Aorta (tissue), 5 donors: ENCODE data around the gene MRPL12. TPM values are rescaled to one million over a fixed set of nuclear protein-coding genes. Genes with fewer than 3 reads are reported as not detected.
A peak's percentile ranks its signal among the peaks of the same experiment; 100 is the strongest.

ENCODE experiments used
- ATAC-seq: fragments of 200-7000 bp; cut with Tn5 transposase; one replicate; pipeline ENCODE4 v1.9.1; 2022; ENCODE audit warnings: moderate library complexity; ENCODE audit not compliant: low FRiP score
- DNase-seq, 2 donors: peaks; one replicate each; pipeline ENCODE4 v3.0.0-alpha.2; 2020
- H3K27ac ChIP-seq, 2 donors: one replicate each; pipeline ENCODE4 v1.5.1; 2013; ENCODE audit warnings: low read length in 2 of 2, mild to moderate bottlenecking in 2 of 2, moderate library complexity in 2 of 2, control low read depth in 1 of 2, inconsistent platforms in 1 of 2, low read depth in 1 of 2
- H3K27me3 ChIP-seq, 2 donors: one replicate each; pipeline ENCODE4 v1.6.1; 2013; ENCODE audit warnings: control low read depth in 1 of 2, low read length in 1 of 2, mild to moderate bottlenecking in 1 of 2, moderate library complexity in 1 of 2; ENCODE audit not compliant: insufficient read depth in 2 of 2, control insufficient read depth in 1 of 2
- H3K36me3 ChIP-seq, 2 donors: one replicate each; pipeline ENCODE4 v1.6.1; 2013; ENCODE audit warnings: control low read depth in 1 of 2, low read length in 1 of 2, mild to moderate bottlenecking in 1 of 2; ENCODE audit not compliant: insufficient read depth in 2 of 2, control insufficient read depth in 1 of 2
- H3K4me1 ChIP-seq, 2 donors: one replicate each; pipeline ENCODE4 v1.6.1; 2013; ENCODE audit warnings: low read length in 2 of 2, control low read depth in 1 of 2, mild to moderate bottlenecking in 1 of 2, moderate library complexity in 1 of 2; ENCODE audit not compliant: insufficient read depth in 2 of 2, control insufficient read depth in 1 of 2
- H3K4me3 ChIP-seq, 2 donors: one replicate each; pipeline ENCODE4 v1.5.1; 2013; ENCODE audit warnings: low read length in 2 of 2, control low read depth in 1 of 2, mild to moderate bottlenecking in 1 of 2
- H3K9me3 ChIP-seq: one replicate; pipeline ENCODE4 v1.6.1; 2013; ENCODE audit warnings: mild to moderate bottlenecking, low read length; ENCODE audit not compliant: control insufficient read depth
- WGBS, 2 donors: extraction: QIAGEN DNeasy Blood & Tissue Kit; methylation state at CpG; one replicate each; pipeline ENCODE4 v1.1.7; 2013; 5-methylcytosine and 5-hydroxymethylcytosine counted together
- intact Hi-C, 2 donors: fragments of 100-400 bp; cut with DNase I; formaldehyde crosslinking; loops; one replicate each; pipeline versions ENCODE4 v1.14.2 to v1.15.0; 2022
- polyA plus RNA-seq, 2 donors: library from polyadenylated mRNA; stranded (reverse); fragments of 200-250 nt; gene quantifications; one replicate each; pipeline ENCODE4 v1.2.3, GENCODE V29; 2013
- total RNA-seq, 2 donors: library from RNA; stranded (reverse); fragmentation: NEBNext Ultra II Directional; extraction: Animal tissue kit (Norgen Biotek cat#: 25700); gene quantifications; one replicate each; pipeline ENCODE4 v1.2.1, GENCODE V29; 2021
- donor health status: healthy with polysubstance abuse.
- donor health status: Bipolar disorder and iron deficiency.
- donor health status: DM: no; HTN: no; CAD: no.
- donor health status: DM: no; HTN: no; CAD: no.
- donor health status: DM: yes; HTN: yes; CAD: no.

Gene MRPL12
- total and polyA plus RNA-seq, 4 donors: 21.1 to 57.7 (median 33.6) TPM

DNA sequence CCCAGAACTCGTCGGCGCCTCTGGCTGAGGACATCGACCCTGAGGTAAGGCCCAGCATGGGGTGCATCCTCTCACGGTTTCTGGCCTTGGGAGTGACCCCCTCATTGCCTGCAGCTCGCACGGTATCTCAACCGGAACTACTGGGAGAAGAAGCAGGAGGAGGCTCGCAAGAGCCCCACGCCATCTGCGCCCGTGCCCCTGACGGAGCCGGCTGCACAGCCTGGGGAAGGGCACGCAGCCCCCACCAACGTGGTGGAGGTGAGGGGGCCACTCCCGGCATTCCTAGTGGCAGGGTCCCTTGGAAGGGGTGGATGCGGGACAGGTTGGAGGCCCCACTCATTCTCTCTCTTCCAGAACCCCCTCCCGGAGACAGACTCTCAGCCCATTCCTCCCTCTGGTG is 8.4 kb upstream of the MRPL12 start:
- peaks cover 5 to 7% of the 10 kb centered on the region in 2 donors for H3K36me3 ChIP-seq
- 91 to 92% methylated on average over 19 of the region's 19 CpGs for WGBS, 2 donors
- no peaks in the 10 kb centered on the region for H3K9me3 ChIP-seq
- H3K27ac ChIP-seq: no peak overlapping the region
- ATAC-seq (no peak), DNase-seq (no peak)
- no peaks in the 10 kb centered on the region for H3K27me3 ChIP-seq
- H3K4me1 ChIP-seq: no peaks in the 10 kb centered on the region
- intact Hi-C loops: no loop called here
- no peak overlapping the region for H3K4me3 ChIP-seq

DNA sequence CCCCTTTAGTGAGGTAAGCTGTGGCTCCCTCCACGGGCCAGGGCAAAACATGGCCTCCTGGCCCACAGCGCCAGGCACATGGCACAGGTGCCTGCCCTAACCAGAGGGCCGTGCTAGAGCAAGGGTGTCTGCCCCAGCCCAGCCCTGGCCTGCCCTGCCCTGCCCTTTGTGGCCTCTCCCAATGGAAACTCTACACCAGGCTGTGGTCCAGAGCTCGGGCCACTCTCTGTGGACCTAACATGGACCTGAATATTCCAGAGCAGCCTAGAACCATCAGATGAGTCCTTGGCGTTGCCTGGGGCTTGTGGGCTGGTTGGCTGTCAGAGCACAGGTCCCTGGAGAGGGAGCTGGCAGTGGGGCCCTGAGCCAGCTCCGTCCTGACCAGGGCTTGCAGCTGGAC is 8.0 kb upstream of the MRPL12 start:
- Histone ChIP-seq H3K27me3 (no peaks in the 10 kb centered on the region), H3K4me3 (no peak overlapping the region), H3K36me3 (peaks cover 5 to 7% of the 10 kb centered on the region in 2 donors), H3K4me1 (no peaks in the 10 kb centered on the region), H3K27ac (no peak overlapping the region), H3K9me3 (no peaks in the 10 kb centered on the region)
- intact Hi-C loops: no loop called here
- ATAC-seq (no peak), DNase-seq (no peak)
- 79 to 82% methylated on average over 6 of the region's 6 CpGs for WGBS, 2 donors

DNA sequence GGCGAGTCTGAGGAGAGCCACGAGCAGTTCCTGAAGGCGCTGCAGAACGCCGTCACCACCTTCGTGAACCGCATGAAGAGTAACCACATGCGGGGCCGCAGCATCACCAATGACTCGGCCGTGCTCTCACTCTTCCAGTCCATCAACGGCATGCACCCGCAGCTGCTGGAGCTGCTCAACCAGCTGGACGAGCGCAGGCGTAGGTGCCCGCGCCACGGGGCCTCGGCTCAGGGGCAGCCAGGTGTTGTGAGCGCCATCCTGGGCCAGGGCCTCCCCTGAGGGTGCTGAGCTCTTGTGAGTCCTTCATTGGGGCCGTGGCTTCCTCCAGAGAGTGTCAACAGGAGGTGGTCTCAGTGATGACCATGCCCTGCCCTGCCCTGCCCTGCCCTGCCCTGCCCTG is 7.4 kb upstream of the MRPL12 start:
- no peaks in the 10 kb centered on the region for H3K4me1 ChIP-seq
- ATAC-seq (peak; percentile 11), DNase-seq (no peak)
- H3K27me3 ChIP-seq: no peaks in the 10 kb centered on the region
- H3K4me3 ChIP-seq: no peak overlapping the region
- no peaks in the 10 kb centered on the region for H3K9me3 ChIP-seq
- 90 to 92% methylated on average over 22 of the region's 22 CpGs for WGBS, 2 donors
- intact Hi-C loops: no loop called here
- H3K36me3 ChIP-seq: peaks cover 5% of the 10 kb centered on the region in 2 donors
- H3K27ac ChIP-seq: no peak overlapping the region

DNA sequence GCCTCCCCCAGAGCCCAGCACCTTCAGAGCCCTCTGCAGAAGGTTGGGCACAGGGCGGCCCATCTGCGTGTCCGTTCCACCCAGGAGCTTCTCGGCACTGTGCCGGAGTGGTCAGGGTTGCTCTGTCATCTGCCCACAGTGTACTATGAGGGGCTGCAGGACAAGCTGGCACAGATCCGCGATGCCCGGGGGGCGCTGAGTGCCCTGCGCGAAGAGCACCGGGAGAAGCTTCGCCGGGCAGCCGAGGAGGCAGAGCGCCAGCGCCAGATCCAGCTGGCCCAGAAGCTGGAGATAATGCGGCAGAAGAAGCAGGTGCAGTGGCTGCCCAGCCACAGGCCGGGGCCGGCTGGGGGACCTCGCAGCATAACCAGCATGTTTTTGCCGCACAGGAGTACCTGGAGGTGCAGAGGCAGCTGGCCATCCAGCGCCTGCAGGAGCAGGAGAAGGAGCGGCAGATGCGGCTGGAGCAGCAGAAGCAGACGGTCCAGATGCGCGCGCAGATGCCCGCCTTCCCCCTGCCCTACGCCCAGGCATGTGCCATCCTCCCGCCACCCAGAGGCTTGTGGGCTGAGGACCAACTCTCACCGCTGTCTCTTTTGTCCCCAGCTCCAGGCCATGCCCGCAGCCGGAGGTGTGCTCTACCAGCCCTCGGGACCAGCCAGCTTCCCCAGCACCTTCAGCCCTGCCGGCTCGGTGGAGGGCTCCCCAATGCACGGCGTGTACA is 6.8 kb upstream of the MRPL12 start:
- no peak for DNase-seq
- no peak overlapping the region for H3K4me3 ChIP-seq
- H3K27ac ChIP-seq: no peak overlapping the region
- 93 to 94% methylated on average over 40 of the region's 40 CpGs for WGBS, 2 donors
- peaks cover 5% of the 10 kb centered on the region in 2 donors for H3K36me3 ChIP-seq
- H3K27me3 ChIP-seq: no peaks in the 10 kb centered on the region
- no peaks in the 10 kb centered on the region for H3K9me3 ChIP-seq
- H3K4me1 ChIP-seq: no peaks in the 10 kb centered on the region
- ATAC-seq: no peak
- intact Hi-C loops: no loop called here

DNA sequence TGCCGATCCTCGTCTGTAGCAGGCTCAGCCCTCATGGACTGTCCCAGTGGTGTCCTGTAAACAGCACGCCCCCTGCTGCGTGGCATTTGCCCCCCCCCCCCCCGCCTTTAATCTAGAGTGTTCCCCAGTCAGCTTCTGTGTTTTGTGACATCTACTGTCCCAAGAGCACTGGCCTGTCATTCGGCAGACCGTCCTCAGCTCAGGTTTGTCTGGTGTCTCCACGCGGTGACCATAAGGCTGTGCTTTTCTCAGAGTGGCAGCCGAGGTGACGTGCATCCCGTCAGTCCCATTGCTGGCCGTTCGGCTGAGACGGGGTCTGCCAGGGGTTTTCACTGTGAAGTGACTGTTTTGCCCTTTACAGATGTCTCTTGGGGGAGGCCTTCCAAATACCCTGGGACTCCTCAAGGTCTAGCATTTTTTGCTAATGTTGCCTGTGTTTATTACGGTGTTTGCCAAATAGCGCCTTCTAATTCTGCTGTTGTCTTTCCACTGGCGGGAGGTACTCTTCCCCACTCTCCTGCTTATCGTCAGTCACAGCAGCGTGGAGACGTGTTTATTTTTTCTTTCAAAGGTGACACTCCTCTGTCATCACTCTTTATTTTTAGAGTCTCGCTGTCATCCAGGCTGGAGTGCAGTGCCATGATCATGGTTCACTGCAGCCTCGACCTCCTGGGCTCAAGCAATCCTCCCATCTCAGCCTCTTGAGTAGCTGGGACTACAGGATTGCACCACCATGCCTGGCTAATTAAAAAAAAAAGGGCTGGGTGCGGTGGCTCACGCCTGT is 5.7 kb upstream of the MRPL12 start:
- H3K4me1 ChIP-seq: no peaks in the 10 kb centered on the region
- DNase-seq (no peak), ATAC-seq (no peak)
- WGBS, 2 donors: 79 to 80% methylated on average over 25 of the region's 25 CpGs
- H3K9me3 ChIP-seq: no peaks in the 10 kb centered on the region
- H3K36me3 ChIP-seq: peaks cover 5% of the 10 kb centered on the region in 2 donors
- no peaks in the 10 kb centered on the region for H3K27me3 ChIP-seq
- no peak overlapping the region for H3K27ac ChIP-seq
- intact Hi-C loops: no loop called here
- no peak overlapping the region for H3K4me3 ChIP-seq

DNA sequence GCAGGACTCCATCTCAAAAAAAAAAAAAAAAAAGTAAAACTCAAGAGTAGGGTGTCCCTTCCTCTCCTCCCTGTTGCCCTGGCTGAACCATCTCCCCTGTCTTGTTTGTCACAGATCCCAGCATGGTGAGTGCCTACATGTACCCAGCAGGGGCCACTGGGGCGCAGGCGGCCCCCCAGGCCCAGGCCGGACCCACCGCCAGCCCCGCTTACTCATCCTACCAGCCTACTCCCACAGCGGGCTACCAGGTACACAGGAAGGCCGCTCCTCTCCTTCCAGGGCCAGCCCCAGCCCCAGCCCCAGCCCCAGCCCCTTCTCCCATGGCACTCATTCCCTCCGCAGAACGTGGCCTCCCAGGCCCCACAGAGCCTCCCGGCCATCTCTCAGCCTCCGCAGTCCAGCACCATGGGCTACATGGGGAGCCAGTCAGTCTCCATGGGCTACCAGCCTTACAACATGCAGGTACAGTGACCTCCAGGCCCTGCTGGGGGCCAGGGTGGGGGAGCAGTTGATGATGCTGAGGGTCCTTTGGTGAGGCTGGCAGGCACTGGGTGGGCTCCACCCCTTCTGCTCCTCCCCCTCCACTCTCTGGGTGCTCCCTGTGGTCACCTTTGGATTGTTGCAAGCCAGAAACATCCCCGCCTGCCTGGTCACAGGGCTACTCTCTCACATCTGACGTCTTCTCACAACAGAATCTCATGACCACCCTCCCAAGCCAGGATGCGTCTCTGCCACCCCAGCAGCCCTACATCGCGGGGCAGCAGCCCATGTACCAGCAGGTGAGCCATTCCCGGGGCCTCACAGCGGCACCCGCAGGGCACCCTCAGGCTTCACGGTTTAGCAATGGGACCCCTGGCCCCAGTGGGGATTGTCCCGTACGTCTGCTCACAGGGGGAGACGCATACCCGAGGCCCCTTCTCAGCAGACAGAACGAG is 2.5 kb upstream of the MRPL12 start:
- no peak for DNase-seq
- WGBS, 2 donors: 85% methylated on average over 25 of the region's 25 CpGs
- Histone ChIP-seq H3K27ac (no peak overlapping the region), H3K27me3 (no peaks in the 10 kb centered on the region), H3K4me1 (no peaks in the 10 kb centered on the region), H3K36me3 (no peaks in the 10 kb centered on the region), H3K4me3 (no peak overlapping the region), H3K9me3 (no peaks in the 10 kb centered on the region)
- ATAC-seq: no peak
- intact Hi-C loops: no loop called here

DNA sequence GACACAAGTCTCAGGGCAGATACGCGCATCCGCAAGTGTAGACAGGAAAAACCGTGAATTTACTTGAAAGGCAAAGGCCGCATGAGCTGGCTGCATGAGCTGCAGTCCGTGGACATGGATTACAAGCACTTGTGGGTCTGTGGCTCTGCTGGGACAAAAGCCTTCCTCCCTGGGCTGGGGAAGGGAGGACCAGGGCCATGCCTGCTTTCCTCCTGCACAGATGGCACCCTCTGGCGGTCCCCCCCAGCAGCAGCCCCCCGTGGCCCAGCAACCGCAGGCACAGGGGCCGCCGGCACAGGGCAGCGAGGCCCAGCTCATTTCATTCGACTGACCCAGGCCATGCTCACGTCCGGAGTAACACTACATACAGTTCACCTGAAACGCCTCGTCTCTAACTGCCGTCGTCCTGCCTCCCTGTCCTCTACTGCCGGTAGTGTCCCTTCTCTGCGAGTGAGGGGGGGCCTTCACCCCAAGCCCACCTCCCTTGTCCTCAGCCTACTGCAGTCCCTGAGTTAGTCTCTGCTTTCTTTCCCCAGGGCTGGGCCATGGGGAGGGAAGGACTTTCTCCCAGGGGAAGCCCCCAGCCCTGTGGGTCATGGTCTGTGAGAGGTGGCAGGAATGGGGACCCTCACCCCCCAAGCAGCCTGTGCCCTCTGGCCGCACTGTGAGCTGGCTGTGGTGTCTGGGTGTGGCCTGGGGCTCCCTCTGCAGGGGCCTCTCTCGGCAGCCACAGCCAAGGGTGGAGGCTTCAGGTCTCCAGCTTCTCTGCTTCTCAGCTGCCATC is 1.7 kb upstream of the MRPL12 start:
- no peaks in the 10 kb centered on the region for H3K4me1 ChIP-seq
- H3K27ac ChIP-seq: no peak overlapping the region
- ATAC-seq: no peak
- DNase-seq: no peak
- no peaks in the 10 kb centered on the region for H3K36me3 ChIP-seq
- H3K27me3 ChIP-seq: no peaks in the 10 kb centered on the region
- WGBS, 2 donors: 71 to 75% methylated on average over 23 of the region's 23 CpGs
- no peak overlapping the region for H3K4me3 ChIP-seq
- intact Hi-C loops: loop anchor here in 1 of 2 donors (2.0 kb wide), 1 partner anchor 35 kb away; the partner anchor contains the start of genes CCDC137 and OXLD1
- no peaks in the 10 kb centered on the region for H3K9me3 ChIP-seq
